IMR-90 (cell line): ENCODE measurements around the gene PRSS21.

Source experiments
- BHLHE40 ChIP-seq: fragments of 150-350 bp; IDR thresholded peaks from 2 replicates; pipeline ENCODE4 v1.6.1; 2016; ENCODE audit warnings: mild to moderate bottlenecking, low read depth, low read length
- FOS ChIP-seq: fragments of 150-350 bp; IDR thresholded peaks from 2 replicates; pipeline ENCODE4 v1.6.1; 2016; ENCODE audit warnings: low read depth, low read length
- MXI1 ChIP-seq: IDR thresholded peaks from 2 replicates; pipeline ENCODE4 v1.6.1; 2012; ENCODE audit warnings: low read depth, mild to moderate bottlenecking, low read length, moderate library complexity, borderline replicate concordance
- POLR2A ChIP-seq: IDR thresholded peaks from 2 replicates; pipeline ENCODE4 v1.6.1; 2012; ENCODE audit warnings: mild to moderate bottlenecking, low read depth, low read length
- RCOR1 ChIP-seq: IDR thresholded peaks from 2 replicates; pipeline ENCODE4 v1.6.1; 2012; ENCODE audit warnings: mild to moderate bottlenecking, low read length, improper control_type of control experiment; ENCODE audit not compliant: insufficient replicate concordance
- RFX5 ChIP-seq: IDR thresholded peaks from 2 replicates; pipeline ENCODE4 v1.8.0; 2012; ENCODE audit warnings: low read depth, mild to moderate bottlenecking, low read length, moderate library complexity
- SMC3 ChIP-seq: fragments of 150-350 bp; IDR thresholded peaks from 2 replicates; pipeline ENCODE4 v1.6.1; 2016; ENCODE audit warnings: low read depth, mild to moderate bottlenecking, antibody characterized with exemption, low read length, moderate library complexity
- TF ChIP-seq, protein P1 (sequence below): conservative IDR thresholded peaks from 2 replicates; pipeline ENCODE4 v1.5.1; 2012; ENCODE audit warnings: mild to moderate bottlenecking, low read depth, low read length, improper control_type of control experiment
- TF ChIP-seq, protein P2 (sequence below): fragments of 150-350 bp; IDR thresholded peaks from 2 replicates; pipeline ENCODE4 v1.6.1; 2016; ENCODE audit warnings: low read depth, mild to moderate bottlenecking, low read length, moderate library complexity, borderline replicate concordance
- TF ChIP-seq, protein P3 (sequence below): fragments of 150-350 bp; IDR thresholded peaks from 2 replicates; pipeline ENCODE4 v1.6.1; 2017; ENCODE audit warnings: mild to moderate bottlenecking, antibody characterized with exemption, low read length, low read depth

DNA sequence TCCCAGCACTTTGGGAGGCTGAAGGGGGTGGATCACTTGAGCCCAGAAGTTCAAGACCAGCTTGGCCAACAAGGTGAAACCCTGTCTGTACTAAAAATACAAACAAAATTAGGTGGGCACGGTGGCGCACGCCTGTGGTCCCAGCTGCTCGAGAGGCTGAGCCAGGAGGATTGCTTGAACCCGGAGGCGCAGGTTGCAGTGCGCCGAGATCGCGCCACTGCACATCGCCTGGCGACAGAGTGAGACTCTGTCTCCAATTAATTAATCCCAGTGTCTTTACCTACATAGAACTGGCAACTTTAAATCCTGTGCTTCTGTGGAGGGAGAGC, 38.4 kb upstream of the PRSS21 start:
- TF ChIP-seq, protein P1, sequence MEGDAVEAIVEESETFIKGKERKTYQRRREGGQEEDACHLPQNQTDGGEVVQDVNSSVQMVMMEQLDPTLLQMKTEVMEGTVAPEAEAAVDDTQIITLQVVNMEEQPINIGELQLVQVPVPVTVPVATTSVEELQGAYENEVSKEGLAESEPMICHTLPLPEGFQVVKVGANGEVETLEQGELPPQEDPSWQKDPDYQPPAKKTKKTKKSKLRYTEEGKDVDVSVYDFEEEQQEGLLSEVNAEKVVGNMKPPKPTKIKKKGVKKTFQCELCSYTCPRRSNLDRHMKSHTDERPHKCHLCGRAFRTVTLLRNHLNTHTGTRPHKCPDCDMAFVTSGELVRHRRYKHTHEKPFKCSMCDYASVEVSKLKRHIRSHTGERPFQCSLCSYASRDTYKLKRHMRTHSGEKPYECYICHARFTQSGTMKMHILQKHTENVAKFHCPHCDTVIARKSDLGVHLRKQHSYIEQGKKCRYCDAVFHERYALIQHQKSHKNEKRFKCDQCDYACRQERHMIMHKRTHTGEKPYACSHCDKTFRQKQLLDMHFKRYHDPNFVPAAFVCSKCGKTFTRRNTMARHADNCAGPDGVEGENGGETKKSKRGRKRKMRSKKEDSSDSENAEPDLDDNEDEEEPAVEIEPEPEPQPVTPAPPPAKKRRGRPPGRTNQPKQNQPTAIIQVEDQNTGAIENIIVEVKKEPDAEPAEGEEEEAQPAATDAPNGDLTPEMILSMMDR: no peak
- TF ChIP-seq RFX5 (no peak), FOS (no peak), RCOR1 (no peak), MXI1 (no peak), BHLHE40 (no peak), POLR2A (no peak), SMC3 (no peak)
- TF ChIP-seq, protein P2, sequence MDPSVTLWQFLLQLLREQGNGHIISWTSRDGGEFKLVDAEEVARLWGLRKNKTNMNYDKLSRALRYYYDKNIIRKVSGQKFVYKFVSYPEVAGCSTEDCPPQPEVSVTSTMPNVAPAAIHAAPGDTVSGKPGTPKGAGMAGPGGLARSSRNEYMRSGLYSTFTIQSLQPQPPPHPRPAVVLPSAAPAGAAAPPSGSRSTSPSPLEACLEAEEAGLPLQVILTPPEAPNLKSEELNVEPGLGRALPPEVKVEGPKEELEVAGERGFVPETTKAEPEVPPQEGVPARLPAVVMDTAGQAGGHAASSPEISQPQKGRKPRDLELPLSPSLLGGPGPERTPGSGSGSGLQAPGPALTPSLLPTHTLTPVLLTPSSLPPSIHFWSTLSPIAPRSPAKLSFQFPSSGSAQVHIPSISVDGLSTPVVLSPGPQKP: no peak
- TF ChIP-seq, protein P3, sequence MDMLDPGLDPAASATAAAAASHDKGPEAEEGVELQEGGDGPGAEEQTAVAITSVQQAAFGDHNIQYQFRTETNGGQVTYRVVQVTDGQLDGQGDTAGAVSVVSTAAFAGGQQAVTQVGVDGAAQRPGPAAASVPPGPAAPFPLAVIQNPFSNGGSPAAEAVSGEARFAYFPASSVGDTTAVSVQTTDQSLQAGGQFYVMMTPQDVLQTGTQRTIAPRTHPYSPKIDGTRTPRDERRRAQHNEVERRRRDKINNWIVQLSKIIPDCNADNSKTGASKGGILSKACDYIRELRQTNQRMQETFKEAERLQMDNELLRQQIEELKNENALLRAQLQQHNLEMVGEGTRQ: no peak
